SK-N-SH (cell line): ENCODE data around the gene TXNDC2.

Experiments
- EP300 ChIP-seq, 2 experiments: IDR thresholded peaks; 2 replicates each; pipeline versions ENCODE4 v1.4.0 to v1.6.1; 2012; ENCODE audit warnings: borderline replicate concordance in 1 of 2, low read depth in 1 of 2, low read length in 1 of 2
- EZH2phosphoT487 ChIP-seq: fragments of 200-600 bp; sonication (generic); IDR thresholded peaks from 2 replicates; pipeline ENCODE4 v1.6.1; 2017; ENCODE audit warnings: low read depth, mixed run types, mild to moderate bottlenecking, antibody characterized with exemption, moderate library complexity, borderline replicate concordance
- GABPA ChIP-seq: IDR thresholded peaks from 2 replicates; pipeline ENCODE4 v1.4.0; 2012; ENCODE audit warnings: low read depth, mild to moderate bottlenecking
- NRF1 ChIP-seq: IDR thresholded peaks from 2 replicates; pipeline ENCODE4 v1.6.1; 2012; ENCODE audit warnings: low read depth, mild to moderate bottlenecking, low read length
- POLR2AphosphoS5 ChIP-seq: IDR thresholded peaks from 2 replicates; pipeline ENCODE4 v1.6.1; 2012; ENCODE audit warnings: low read depth, low read length
- RCOR1 ChIP-seq: fragments of 150-350 bp; IDR thresholded peaks from 2 replicates; pipeline ENCODE4 v1.6.1; 2017; ENCODE audit warnings: antibody characterized with exemption, low read length
- REST ChIP-seq: IDR thresholded peaks from 2 replicates; pipeline ENCODE4 v1.6.1; 2012; ENCODE audit warnings: mild to moderate bottlenecking, low read depth, low read length, moderate library complexity
- SIN3A ChIP-seq: IDR thresholded peaks from 2 replicates; pipeline ENCODE4 v1.6.1; 2012; ENCODE audit warnings: low read depth, mild to moderate bottlenecking, low read length, moderate library complexity, borderline replicate concordance
- TAF1 ChIP-seq: IDR thresholded peaks from 2 replicates; pipeline ENCODE4 v1.6.1; 2012; ENCODE audit warnings: low read depth, mild to moderate bottlenecking, low read length, moderate library complexity, borderline replicate concordance
- TF ChIP-seq, protein P1 (sequence below): fragments of 200-600 bp; sonication (generic); IDR thresholded peaks from 2 replicates; pipeline ENCODE4 v1.6.1; 2017; ENCODE audit warnings: antibody characterized with exemption, mild to moderate bottlenecking, moderate library complexity
- TF ChIP-seq, protein P2 (sequence below): IDR thresholded peaks from 2 replicates; pipeline ENCODE4 v1.4.0; 2012; ENCODE audit warnings: low read depth

DNA sequence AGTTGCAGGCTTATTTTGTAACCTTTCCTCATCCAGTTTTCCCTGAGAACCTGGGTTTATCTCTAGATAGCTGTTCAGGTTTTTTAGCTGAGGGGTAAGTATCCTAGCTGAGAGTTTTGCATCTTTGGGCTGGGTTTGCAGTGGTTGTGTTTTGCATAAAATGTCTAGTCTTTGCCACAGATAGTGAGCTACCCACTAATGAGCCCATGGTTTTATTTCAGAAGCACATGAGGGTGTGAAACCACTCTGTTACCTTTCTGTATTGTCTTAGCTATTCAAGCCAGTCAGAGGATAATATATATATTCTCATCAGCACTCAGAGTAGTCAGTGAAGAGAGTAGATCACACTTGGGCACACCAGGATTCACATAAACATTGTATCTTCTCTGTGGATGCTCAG, 24.6 kb upstream of the TXNDC2 start:
- TF ChIP-seq EP300 (IDR thresholded peaks at IDR 0.05; ENCODE audit: borderline replicate concordance in 1 of 2, low read depth in 1 of 2, low read length in 1 of 2), result no peak
- no peak for TF ChIP-seq SIN3A
- TF ChIP-seq, protein P1, sequence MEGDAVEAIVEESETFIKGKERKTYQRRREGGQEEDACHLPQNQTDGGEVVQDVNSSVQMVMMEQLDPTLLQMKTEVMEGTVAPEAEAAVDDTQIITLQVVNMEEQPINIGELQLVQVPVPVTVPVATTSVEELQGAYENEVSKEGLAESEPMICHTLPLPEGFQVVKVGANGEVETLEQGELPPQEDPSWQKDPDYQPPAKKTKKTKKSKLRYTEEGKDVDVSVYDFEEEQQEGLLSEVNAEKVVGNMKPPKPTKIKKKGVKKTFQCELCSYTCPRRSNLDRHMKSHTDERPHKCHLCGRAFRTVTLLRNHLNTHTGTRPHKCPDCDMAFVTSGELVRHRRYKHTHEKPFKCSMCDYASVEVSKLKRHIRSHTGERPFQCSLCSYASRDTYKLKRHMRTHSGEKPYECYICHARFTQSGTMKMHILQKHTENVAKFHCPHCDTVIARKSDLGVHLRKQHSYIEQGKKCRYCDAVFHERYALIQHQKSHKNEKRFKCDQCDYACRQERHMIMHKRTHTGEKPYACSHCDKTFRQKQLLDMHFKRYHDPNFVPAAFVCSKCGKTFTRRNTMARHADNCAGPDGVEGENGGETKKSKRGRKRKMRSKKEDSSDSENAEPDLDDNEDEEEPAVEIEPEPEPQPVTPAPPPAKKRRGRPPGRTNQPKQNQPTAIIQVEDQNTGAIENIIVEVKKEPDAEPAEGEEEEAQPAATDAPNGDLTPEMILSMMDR, result no peak
- TF ChIP-seq TAF1, result no peak
- no peak for TF ChIP-seq RCOR1
- TF ChIP-seq, protein P2, sequence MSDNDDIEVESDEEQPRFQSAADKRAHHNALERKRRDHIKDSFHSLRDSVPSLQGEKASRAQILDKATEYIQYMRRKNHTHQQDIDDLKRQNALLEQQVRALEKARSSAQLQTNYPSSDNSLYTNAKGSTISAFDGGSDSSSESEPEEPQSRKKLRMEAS, result no peak
- TF ChIP-seq GABPA, result no peak
- TF ChIP-seq NRF1, result no peak
- no peak for TF ChIP-seq REST
- TF ChIP-seq POLR2AphosphoS5, result no peak
- TF ChIP-seq EZH2phosphoT487, result no peak
